Transverse colon (tissue), 4 donors: ENCODE data around the gene IRAG1. TPM values are rescaled to one million over a fixed set of nuclear protein-coding genes. Genes with fewer than 3 reads are reported as not detected.
"Not testable (repeated sequence)": the region's sequence is repeated elsewhere in the genome, so short reads cannot be mapped to it uniquely, and the experiment has no call there.

Experiments used
- DNase-seq: peaks from one replicate; pipeline ENCODE4 v3.0.0-alpha.2; 2019
- H3K27ac ChIP-seq, 4 donors: fragments of 200-600 bp; sonication (generic); 2 replicates each; pipeline ENCODE4 v1.5.1; 2016 to 2018; ENCODE audit warnings: inconsistent platforms in 4 of 4
- H3K27me3 ChIP-seq: fragments of 200-600 bp; sonication (generic); 2 replicates; pipeline ENCODE4 v1.5.1; 2017; ENCODE audit warnings: inconsistent platforms
- H3K36me3 ChIP-seq, 4 donors: fragments of 200-600 bp; sonication (generic); 2 replicates each; pipeline ENCODE4 v1.5.1; 2017 to 2019; ENCODE audit warnings: inconsistent platforms in 4 of 4
- H3K4me1 ChIP-seq, 4 donors: fragments of 200-600 bp; sonication (generic); 2 replicates each; pipeline ENCODE4 v1.5.1; 2017 to 2020; ENCODE audit warnings: inconsistent platforms in 4 of 4
- H3K4me3 ChIP-seq, 4 donors: fragments of 200-600 bp; sonication (generic); 1 replicate in 1 of 4; 2 replicates in 3 of 4; pipeline versions ENCODE4 v1.5.1 to v1.6.1; 2017 to 2019; ENCODE audit warnings: inconsistent platforms in 4 of 4
- H3K9me3 ChIP-seq, 2 donors: fragments of 200-600 bp; sonication (generic); 2 replicates each; pipeline ENCODE4 v1.5.1; 2017 to 2019; ENCODE audit warnings: inconsistent platforms in 2 of 2
- CTCF ChIP-seq, 5 experiments: fragments of 200-600 bp in 3 of 5; fragments of 450-650 bp in 2 of 5; sonication (generic) in 3 of 5; IDR thresholded peaks; 1 replicate in 2 of 5; 2 replicates in 3 of 5; pipeline ENCODE4 v1.5.1; 2016 to 2017; ENCODE audit warnings: antibody characterized with exemption in 5 of 5, inconsistent platforms in 3 of 5, mild to moderate bottlenecking in 2 of 5, moderate library complexity in 1 of 5
- EP300 ChIP-seq: sonication (generic); formaldehyde crosslinking; IDR thresholded peaks from one replicate; pipeline ENCODE4 v1.6.1; 2017; ENCODE audit warnings: antibody characterized with exemption, low read depth
- POLR2A ChIP-seq: fragments of 450-650 bp; IDR thresholded peaks from one replicate; pipeline ENCODE4 v1.6.1; 2016; ENCODE audit warnings: antibody characterized with exemption, mild to moderate bottlenecking, moderate library complexity
- POLR2AphosphoS5 ChIP-seq, 3 donors: sonication (generic); formaldehyde crosslinking; IDR thresholded peaks; one replicate each; pipeline ENCODE4 v1.6.1; 2016; ENCODE audit warnings: antibody characterized with exemption in 3 of 3
- WGBS, 2 donors: methylation state at CpG; one replicate each; pipeline ENCODE4 v1.1.5; 2018; ENCODE audit warnings: low coverage in 1 of 2; 5-methylcytosine and 5-hydroxymethylcytosine counted together
- in situ Hi-C, 4 donors: fragments of 200-750 bp; cut with MboI; loops; one replicate each; pipeline versions ENCODE4 v1.15.0 to v1.15.1; 2017; ENCODE audit warnings: low sequenced_read_pairs in 3 of 4, low pct_ligation_motif_present in 1 of 4, low pct_unique_long_range_greater_than_20kb in 1 of 4
- intact Hi-C: fragments of 100-400 bp; cut with DNase I; formaldehyde crosslinking; loops from one replicate; pipeline ENCODE4 v1.15.1; 2023; ENCODE audit warnings: low total_unique reads
- total RNA-seq, 4 donors: library from RNA; depleted of rRNA; stranded (reverse); fragments of >200 nt; gene quantifications; one replicate each; pipeline ENCODE4 v1.1.0, GENCODE V29; 2016

The IRAG1 gene
- total RNA-seq, 4 donors from 2014 or later = 19.4 to 48.8 (median 24.9) TPM

- Histone ChIP-seq H3K9me3 (no peaks in the 10 kb centered on the region), H3K27ac (peak overlapping the region; percentile 2 to 62 (median 12)), H3K27me3 (no peaks in the 10 kb centered on the region), H3K4me1 (peaks cover 0 to 8% (median 0%) of the 10 kb centered on the region in 4 donors), H3K36me3 (no peaks in the 10 kb centered on the region), H3K4me3 (no peak overlapping the region)
- TF ChIP-seq POLR2AphosphoS5 (IDR thresholded peaks at IDR 0.05) = no peak
- no peak for TF ChIP-seq POLR2A
- TF ChIP-seq CTCF (IDR thresholded peaks at IDR 0.05) = no peak
- TF ChIP-seq EP300 = no peak
- no peak for DNase-seq
- 57 to 90% methylated on average over 1 to 3 of the region's 3 CpGs for WGBS, 2 donors
- in situ Hi-C loops = no loop called here
- intact Hi-C loops = no loop called here
Measured at GRCh38 chr11:10680956-10681487, 12.5 kb downstream of the IRAG1 start.

GRCh38 chr11:10680279-10680678 lies 13.3 kb downstream of the IRAG1 start:
- 96 to 100% methylated on average over 1 of the region's 1 CpG for WGBS, 2 donors
- H3K36me3 ChIP-seq, H3K9me3 ChIP-seq, H3K27me3 ChIP-seq, intact Hi-C loops, H3K4me3 ChIP-seq, DNase-seq, in situ Hi-C loops: not testable (repeated sequence)
- peaks cover 2 to 16% (median 5%) of the 10 kb centered on the region in 4 donors for H3K4me1 ChIP-seq
- peak overlapping the region in 3 of 4 donors; percentile 5 to 62 (median 19) for H3K27ac ChIP-seq

- Histone ChIP-seq H3K9me3 (no peaks in the 10 kb centered on the region), H3K4me1 (peaks cover 5 to 22% (median 8%) of the 10 kb centered on the region in 4 donors), H3K4me3 (no peak overlapping the region), H3K27me3 (no peaks in the 10 kb centered on the region), H3K36me3 (no peaks in the 10 kb centered on the region), H3K27ac (peak overlapping the region in 1 of 4 donors; percentile 15)
- intact Hi-C loops (no loop called here), in situ Hi-C loops (no loop called here)
- WGBS, 2 donors = 58 to 78% methylated on average over 2 to 4 of the region's 4 CpGs
- TF ChIP-seq POLR2A = no peak
- no peak for DNase-seq
Measured at GRCh38 chr11:10679644-10680043, 13.9 kb downstream of the IRAG1 start.

- H3K27ac ChIP-seq = no peak overlapping the region
- DNase-seq = no peak
- no peaks in the 10 kb centered on the region for H3K36me3 ChIP-seq
- H3K9me3 ChIP-seq = no peaks in the 10 kb centered on the region
- TF ChIP-seq POLR2AphosphoS5 (IDR thresholded peaks at IDR 0.05) (no peak), CTCF (IDR thresholded peaks at IDR 0.05) (no peak), POLR2A (no peak), EP300 (no peak)
- no peak overlapping the region for H3K4me3 ChIP-seq
- WGBS, 2 donors = 83 to 88% methylated on average over 5 of the region's 5 CpGs
- no peaks in the 10 kb centered on the region for H3K27me3 ChIP-seq
- intact Hi-C loops (no loop called here), in situ Hi-C loops (no loop called here)
- peaks cover 9 to 37% (median 18%) of the 10 kb centered on the region in 4 donors for H3K4me1 ChIP-seq
Measured at GRCh38 chr11:10678101-10678500, 15.5 kb downstream of the IRAG1 start.

GRCh38 chr11:10676919-10677318 lies 16.6 kb downstream of the IRAG1 start:
- peak overlapping the region in 3 of 4 donors; percentile 0 to 71 (median 3) for H3K27ac ChIP-seq
- H3K4me1 ChIP-seq = peaks cover 9 to 31% (median 18%) of the 10 kb centered on the region in 4 donors
- DNase-seq = no peak
- TF ChIP-seq POLR2AphosphoS5 (IDR thresholded peaks at IDR 0.05) (no peak), CTCF (IDR thresholded peaks at IDR 0.05) (no peak), EP300 (no peak), POLR2A (no peak)
- no peaks in the 10 kb centered on the region for H3K27me3 ChIP-seq
- intact Hi-C loops (no loop called here), in situ Hi-C loops (no loop called here)
- no peaks in the 10 kb centered on the region for H3K36me3 ChIP-seq
- no peaks in the 10 kb centered on the region for H3K9me3 ChIP-seq
- H3K4me3 ChIP-seq = no peak overlapping the region
- 61 to 62% methylated on average over 3 of the region's 3 CpGs for WGBS, 2 donors
